Panc1 (cell line): ENCODE data around the gene PCNT. TPM values are rescaled to one million over a fixed set of nuclear protein-coding genes. Genes with fewer than 3 reads are reported as not detected.

ENCODE experiments used
- ATAC-seq: fragments of 200-7000 bp; cut with Tn5 transposase; 2 replicates; pipeline ENCODE4 v1.9.1; 2020; ENCODE audit warnings: mild to moderate bottlenecking, moderate library complexity
- BruUV-seq: library from RNA; stranded (reverse); fragments of 400-500 nt; replicated peaks from 2 replicates; lab custom pipeline; 2021; lab: Mats Ljungman, UMichigan
- CTCF ChIA-PET: fragments of 300-600 bp; sonication (Branson Sonifier 250); formaldehyde crosslinking; loops from one replicate; lab custom pipeline; 2022; ENCODE audit warnings: antibody characterized with exemption; lab: Charles Lee
- POLR2A ChIA-PET: fragments of 300-600 bp; sonication (Branson Sonifier 250); formaldehyde crosslinking; loops from one replicate; lab custom pipeline; 2022; ENCODE audit warnings: antibody characterized with exemption; lab: Charles Lee
- DNase-seq: peaks from one replicate; pipeline ENCODE4 v3.0.0-alpha.2; 2010; ENCODE audit warnings: low read depth, low spot score
- H3K27ac ChIP-seq: 2 replicates; pipeline ENCODE4 v1.5.1; 2011; ENCODE audit warnings: mild to moderate bottlenecking, low read length, inconsistent platforms
- H3K27me3 ChIP-seq: fragments of 200-500 bp; sonication (Bioruptor generic); 2 replicates; pipeline ENCODE4 v1.6.0; 2014; ENCODE audit warnings: low read length, inconsistent platforms; ENCODE audit not compliant: control insufficient read depth, insufficient read depth
- H3K36me3 ChIP-seq: fragments of 200-500 bp; sonication (Bioruptor generic); 2 replicates; pipeline ENCODE4 v1.5.1; 2014; ENCODE audit warnings: inconsistent platforms, mild to moderate bottlenecking, low read length, moderate library complexity; ENCODE audit not compliant: control insufficient read depth, insufficient read depth
- H3K4me1 ChIP-seq: 2 replicates; pipeline ENCODE4 v1.5.1; 2011; ENCODE audit warnings: inconsistent platforms, mild to moderate bottlenecking, low read length, moderate library complexity; ENCODE audit not compliant: control insufficient read depth, insufficient read depth
- H3K4me3 ChIP-seq, 2 experiments: 2 replicates each; pipeline ENCODE4 v1.5.1; 2011 to 2012; ENCODE audit warnings: low read depth in 2 of 2, low read length in 2 of 2, mild to moderate bottlenecking in 2 of 2, inconsistent platforms in 1 of 2, moderate library complexity in 1 of 2
- H3K9me3 ChIP-seq: fragments of 200-500 bp; sonication (Bioruptor generic); 2 replicates; pipeline ENCODE4 v1.5.1; 2014; ENCODE audit warnings: low read depth, mild to moderate bottlenecking, inconsistent platforms, low read length, moderate library complexity; ENCODE audit not compliant: control insufficient read depth, insufficient read depth
- POLR2AphosphoS5 ChIP-seq: IDR thresholded peaks from 2 replicates; pipeline ENCODE4 v1.6.1; 2012; ENCODE audit warnings: mild to moderate bottlenecking, low read depth, low read length, moderate library complexity
- SIN3A ChIP-seq: IDR thresholded peaks from 2 replicates; pipeline ENCODE4 v1.6.1; 2012; ENCODE audit warnings: low read depth, mild to moderate bottlenecking, low read length, moderate library complexity, borderline replicate concordance; ENCODE audit not compliant: insufficient read depth
- TCF7L2 ChIP-seq: IDR thresholded peaks from 2 replicates; pipeline ENCODE4 v1.6.1; 2011; ENCODE audit warnings: mild to moderate bottlenecking, low read depth, low read length, inconsistent platforms
- in situ Hi-C: cut with HindIII; loops from 2 replicates; pipeline ENCODE4 v1.10.0; 2016; ENCODE audit warnings: low sequenced_read_pairs, low pct_unique_long_range_greater_than_20kb
- intact Hi-C: fragments of 100-400 bp; cut with micrococcal nuclease; formaldehyde crosslinking; loops from one replicate; pipeline ENCODE4 v1.10.0; 2022; ENCODE audit not compliant: unreplicated experiment
- total RNA-seq: library from RNA; stranded (reverse); gene quantifications from one replicate; pipeline ENCODE4 v1.2.1, GENCODE V29; 2021; ENCODE audit not compliant: unreplicated experiment
- TF ChIP-seq, protein P1 (sequence below), 2 experiments: IDR thresholded peaks; 2 replicates each; pipeline ENCODE4 v1.6.1; 2011 to 2012; ENCODE audit warnings: low read depth in 2 of 2, control low read depth in 1 of 2, low read length in 1 of 2, mild to moderate bottlenecking in 1 of 2, moderate library complexity in 1 of 2; ENCODE audit not compliant: insufficient read depth in 1 of 2
- TF ChIP-seq, protein P2 (sequence below): fragments of 450-650 bp; IDR thresholded peaks from 2 replicates; pipeline ENCODE4 v1.5.1; 2017; ENCODE audit warnings: mild to moderate bottlenecking

The PCNT gene
- total RNA-seq, 1 experiment from 2014 or later: 44.3 TPM

DNA sequence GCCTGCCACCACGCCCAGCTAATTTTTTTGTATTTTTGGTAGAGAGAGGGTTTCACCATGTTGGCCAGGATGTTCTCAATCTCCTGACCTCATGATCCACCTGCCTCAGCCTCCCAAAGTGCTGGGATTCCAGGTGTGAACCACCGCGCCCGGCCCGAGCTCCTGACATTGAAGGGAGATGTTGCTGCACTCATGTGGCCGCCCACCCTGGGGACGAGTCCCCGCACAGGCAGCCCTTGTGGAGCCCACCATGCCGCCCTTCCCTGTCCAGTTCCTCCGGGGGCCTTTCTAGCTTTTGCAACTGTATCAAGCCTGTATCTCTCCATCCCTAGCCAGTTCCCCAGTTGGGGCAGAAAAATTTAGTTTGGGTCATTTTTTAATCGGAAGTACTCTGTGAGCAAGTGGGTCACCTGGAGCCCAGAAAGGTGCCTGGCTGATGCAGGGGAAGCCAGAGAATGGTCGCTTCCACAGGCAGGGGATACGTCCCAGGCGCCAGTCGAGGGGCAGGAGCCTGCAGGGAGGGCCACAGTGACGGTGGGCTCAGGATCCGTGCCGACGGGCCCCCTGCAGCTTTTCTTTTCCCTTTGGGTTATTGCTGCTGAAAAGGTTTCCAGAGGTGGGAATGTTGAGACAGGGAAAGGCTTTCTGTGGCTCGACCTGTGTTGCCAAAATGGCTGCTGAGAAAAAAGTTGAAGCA, 20.4 kb downstream of the PCNT start:
- TF ChIP-seq, protein P1, sequence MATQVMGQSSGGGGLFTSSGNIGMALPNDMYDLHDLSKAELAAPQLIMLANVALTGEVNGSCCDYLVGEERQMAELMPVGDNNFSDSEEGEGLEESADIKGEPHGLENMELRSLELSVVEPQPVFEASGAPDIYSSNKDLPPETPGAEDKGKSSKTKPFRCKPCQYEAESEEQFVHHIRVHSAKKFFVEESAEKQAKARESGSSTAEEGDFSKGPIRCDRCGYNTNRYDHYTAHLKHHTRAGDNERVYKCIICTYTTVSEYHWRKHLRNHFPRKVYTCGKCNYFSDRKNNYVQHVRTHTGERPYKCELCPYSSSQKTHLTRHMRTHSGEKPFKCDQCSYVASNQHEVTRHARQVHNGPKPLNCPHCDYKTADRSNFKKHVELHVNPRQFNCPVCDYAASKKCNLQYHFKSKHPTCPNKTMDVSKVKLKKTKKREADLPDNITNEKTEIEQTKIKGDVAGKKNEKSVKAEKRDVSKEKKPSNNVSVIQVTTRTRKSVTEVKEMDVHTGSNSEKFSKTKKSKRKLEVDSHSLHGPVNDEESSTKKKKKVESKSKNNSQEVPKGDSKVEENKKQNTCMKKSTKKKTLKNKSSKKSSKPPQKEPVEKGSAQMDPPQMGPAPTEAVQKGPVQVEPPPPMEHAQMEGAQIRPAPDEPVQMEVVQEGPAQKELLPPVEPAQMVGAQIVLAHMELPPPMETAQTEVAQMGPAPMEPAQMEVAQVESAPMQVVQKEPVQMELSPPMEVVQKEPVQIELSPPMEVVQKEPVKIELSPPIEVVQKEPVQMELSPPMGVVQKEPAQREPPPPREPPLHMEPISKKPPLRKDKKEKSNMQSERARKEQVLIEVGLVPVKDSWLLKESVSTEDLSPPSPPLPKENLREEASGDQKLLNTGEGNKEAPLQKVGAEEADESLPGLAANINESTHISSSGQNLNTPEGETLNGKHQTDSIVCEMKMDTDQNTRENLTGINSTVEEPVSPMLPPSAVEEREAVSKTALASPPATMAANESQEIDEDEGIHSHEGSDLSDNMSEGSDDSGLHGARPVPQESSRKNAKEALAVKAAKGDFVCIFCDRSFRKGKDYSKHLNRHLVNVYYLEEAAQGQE (IDR thresholded peaks at IDR 0.05; ENCODE audit: insufficient read depth in 1 of 2, low read depth in 2 of 2, low read length in 1 of 2): no peak
- TF ChIP-seq POLR2AphosphoS5 (no peak), TCF7L2 (no peak), SIN3A (no peak)
- TF ChIP-seq, protein P2, sequence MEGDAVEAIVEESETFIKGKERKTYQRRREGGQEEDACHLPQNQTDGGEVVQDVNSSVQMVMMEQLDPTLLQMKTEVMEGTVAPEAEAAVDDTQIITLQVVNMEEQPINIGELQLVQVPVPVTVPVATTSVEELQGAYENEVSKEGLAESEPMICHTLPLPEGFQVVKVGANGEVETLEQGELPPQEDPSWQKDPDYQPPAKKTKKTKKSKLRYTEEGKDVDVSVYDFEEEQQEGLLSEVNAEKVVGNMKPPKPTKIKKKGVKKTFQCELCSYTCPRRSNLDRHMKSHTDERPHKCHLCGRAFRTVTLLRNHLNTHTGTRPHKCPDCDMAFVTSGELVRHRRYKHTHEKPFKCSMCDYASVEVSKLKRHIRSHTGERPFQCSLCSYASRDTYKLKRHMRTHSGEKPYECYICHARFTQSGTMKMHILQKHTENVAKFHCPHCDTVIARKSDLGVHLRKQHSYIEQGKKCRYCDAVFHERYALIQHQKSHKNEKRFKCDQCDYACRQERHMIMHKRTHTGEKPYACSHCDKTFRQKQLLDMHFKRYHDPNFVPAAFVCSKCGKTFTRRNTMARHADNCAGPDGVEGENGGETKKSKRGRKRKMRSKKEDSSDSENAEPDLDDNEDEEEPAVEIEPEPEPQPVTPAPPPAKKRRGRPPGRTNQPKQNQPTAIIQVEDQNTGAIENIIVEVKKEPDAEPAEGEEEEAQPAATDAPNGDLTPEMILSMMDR: no peak
- in situ Hi-C loops (no loop called here), intact Hi-C loops (no loop called here)
- no peak for DNase-seq
- ChIA-PET CTCF (no interaction called here), POLR2A (no interaction called here)
- Histone ChIP-seq H3K27me3 (no peaks in the 10 kb centered on the region), H3K9me3 (no peaks in the 10 kb centered on the region), H3K27ac (no peak overlapping the region), H3K36me3 (peaks cover 4% of the 10 kb centered on the region; the same call in 1 of the 2 replicates), H3K4me1 (no peaks in the 10 kb centered on the region), H3K4me3 (no peak overlapping the region)
- no TSS peak for BruUV-seq
- no peak for ATAC-seq

DNA sequence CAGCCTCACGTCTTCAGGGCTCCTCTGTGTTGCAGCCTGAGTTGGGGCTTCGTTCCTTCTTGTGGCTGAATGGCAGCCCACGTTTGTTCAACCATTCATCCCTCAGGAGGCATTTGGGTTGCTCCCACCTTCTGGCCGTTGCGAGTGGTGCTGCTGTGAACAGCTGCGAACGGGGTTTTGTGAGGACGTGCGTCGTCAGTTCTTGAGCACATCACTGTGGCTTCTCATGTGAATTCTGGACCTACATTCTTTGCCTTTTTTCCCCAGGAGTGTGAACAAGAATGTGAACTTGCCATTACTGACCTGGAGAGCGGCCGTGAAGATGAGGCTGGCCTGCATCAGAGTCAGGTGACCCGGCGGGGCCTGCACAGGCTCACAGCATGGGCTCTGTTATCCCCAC, 21.9 kb downstream of the PCNT start:
- BruUV-seq: no TSS peak
- H3K9me3 ChIP-seq: no peaks in the 10 kb centered on the region
- POLR2A ChIA-PET: no interaction called here
- H3K27ac ChIP-seq: no peak overlapping the region
- H3K27me3 ChIP-seq: no peaks in the 10 kb centered on the region
- no peaks in the 10 kb centered on the region for H3K4me1 ChIP-seq
- intact Hi-C loops (no loop called here), in situ Hi-C loops (no loop called here)
- TF ChIP-seq TCF7L2 (no peak), SIN3A (no peak), POLR2AphosphoS5 (no peak)
- TF ChIP-seq, protein P1 (IDR thresholded peaks at IDR 0.05; ENCODE audit: insufficient read depth in 1 of 2, low read depth in 2 of 2, low read length in 1 of 2): no peak
- TF ChIP-seq, protein P2: no peak
- CTCF ChIA-PET: no interaction called here
- DNase-seq (no peak), ATAC-seq (no peak)
- peaks cover 8% of the 10 kb centered on the region; the same call in 1 of the 2 replicates for H3K36me3 ChIP-seq
- no peak overlapping the region for H3K4me3 ChIP-seq
